DLD1 (cell line): ENCODE results near the gene TSPAN9.
"Not testable (repeated sequence)": the region's sequence is repeated elsewhere in the genome, so short reads cannot be mapped to it uniquely, and the experiment has no call there.

Source experiments
- in situ Hi-C: cut with HindIII; loops from 2 replicates; pipeline ENCODE4 v1.10.0; 2017; ENCODE audit warnings: low sequenced_read_pairs

Gene TSPAN9

DNA sequence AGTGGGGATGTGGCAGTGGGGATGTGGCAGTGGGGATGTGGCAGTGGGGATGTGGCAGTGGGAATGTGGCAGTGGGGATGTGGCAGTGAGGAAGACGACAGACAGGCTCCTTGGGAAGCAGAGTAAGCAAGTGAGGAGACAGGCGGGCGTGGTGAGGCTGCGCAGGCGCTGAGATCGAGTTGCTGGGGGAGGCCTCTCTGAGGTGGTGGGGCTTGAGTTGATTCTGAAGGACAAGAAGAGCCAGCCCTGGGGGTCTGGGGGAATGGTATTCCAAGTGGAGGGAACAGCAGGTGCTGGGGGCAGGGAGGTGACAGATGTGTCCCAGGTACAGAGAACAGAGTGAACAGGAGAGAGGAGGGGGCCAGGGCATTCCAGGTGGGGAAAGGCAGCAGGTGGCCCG lies 33.8 kb upstream of the TSPAN9 start:
- in situ Hi-C loops = no loop called here

DNA sequence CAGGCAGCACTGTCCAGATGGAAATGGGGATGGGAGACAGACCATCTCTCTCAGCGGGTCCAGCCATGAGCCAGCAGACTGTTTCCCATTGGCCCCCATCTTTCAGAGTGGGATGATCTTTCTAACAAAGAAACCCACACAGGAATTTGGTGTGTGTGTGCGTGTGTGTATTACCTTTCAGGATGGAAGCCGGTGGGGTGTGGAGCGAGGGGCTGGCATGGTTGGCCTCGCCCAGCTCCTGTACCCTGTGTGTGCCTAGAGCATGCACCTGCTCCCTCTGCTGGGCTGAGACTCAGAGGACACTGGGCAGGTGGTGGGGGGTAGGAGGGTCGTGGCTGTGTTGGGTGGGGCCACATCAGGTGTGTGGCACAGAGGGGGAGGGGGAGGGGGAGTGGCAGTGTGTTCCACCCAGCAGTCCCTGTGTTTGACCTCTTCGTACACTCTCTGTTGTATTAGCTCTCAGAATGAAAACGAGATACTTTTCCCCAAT lies 33.0 kb upstream of the TSPAN9 start:
- in situ Hi-C loops = no loop called here

DNA sequence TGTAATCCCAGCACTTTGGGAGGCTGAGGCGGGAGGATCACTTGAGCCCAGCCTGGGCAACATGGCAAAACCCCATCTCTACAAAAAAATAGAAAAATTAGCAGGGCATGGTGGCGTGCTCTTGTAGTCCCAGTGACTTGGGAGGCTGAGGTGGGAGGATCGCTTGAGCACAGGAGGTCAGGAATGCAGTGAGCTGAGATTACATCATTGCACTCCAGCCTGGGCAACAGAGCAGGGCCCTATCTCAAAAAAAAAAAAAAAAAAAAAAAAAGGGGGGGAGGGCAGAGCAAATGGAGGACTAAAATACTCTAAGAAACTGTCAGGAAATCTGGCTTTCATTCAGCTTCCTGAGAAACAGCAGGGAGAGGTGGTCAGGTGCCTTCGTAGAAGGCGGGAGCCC lies 31.7 kb upstream of the TSPAN9 start:
- in situ Hi-C loops = no loop called here

DNA sequence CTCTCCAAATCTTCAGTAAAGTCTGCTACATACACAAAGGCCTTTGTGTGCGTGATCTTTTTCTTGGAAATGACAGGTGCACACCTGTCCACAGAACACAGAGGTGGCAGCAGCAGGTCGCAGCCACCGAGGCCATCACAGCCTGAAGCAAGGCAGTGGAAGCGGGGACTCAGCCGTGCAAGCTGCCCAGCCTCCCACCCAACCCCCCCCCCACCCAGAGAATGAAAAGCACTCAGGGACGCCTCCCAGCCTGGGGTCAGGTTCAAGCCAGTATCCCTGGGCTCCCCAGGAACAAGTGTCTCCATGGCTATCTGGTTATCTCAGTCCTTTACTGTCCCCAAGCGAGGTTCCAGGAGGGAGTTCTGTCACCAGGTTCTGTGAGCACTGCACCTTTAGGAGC lies 31.2 kb upstream of the TSPAN9 start:
- in situ Hi-C loops = no loop called here

DNA sequence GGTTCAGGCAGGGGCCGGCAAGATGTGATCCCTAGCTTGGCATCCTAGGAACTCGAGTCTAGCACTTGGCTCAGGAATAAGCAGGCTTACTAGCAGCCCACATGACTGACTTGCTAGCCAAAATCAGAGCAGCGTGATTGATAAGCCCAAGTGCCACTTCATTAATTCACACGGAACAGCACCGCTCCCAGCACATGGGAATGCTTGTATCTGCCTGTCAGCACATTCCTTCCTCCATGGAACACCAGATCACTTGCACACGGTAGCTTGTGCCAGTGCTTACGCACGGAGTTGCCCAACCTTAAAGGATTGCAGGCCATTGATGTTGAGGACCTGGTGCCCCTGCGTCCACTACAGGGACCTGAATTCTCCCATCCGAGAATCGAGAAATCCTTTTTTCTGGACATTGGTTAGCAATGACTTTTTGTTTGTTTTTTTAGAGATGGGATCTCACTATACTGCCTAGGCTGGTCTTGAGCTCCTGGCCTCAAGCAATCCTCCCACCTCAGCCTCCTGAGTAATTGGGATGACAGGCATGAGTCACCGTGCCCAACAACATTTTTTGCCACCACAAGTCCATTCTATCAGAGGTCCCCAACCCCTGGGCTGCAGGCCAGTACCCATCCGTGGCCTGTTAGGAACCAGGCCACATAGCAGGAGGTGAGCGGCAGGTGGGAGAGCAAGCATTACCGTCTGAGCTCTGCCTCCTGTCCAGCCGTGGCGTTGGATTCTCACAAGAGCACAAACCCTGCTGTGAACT lies 30.6 kb upstream of the TSPAN9 start:
- in situ Hi-C loops = no loop called here

DNA sequence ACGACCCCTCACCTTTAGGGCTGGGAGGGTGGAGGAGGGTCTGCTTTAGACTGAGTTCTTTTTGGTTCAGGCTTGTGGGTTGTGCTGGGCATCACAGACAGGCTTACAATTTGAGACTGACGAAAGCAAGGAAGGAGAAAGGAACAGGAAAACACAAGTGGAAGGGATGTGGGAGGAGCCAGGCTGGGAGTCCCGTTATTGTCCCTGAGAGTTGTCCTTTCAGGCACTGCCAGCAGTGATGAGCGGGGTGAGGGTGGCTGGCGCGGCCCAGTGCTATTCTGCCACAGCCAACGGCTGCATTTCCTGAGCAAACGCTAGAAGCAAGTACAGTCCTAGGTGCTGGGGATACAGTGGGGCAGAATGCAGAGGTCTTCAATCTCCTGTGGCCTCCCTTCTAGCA lies 29.2 kb upstream of the TSPAN9 start:
- in situ Hi-C loops = no loop called here

DNA sequence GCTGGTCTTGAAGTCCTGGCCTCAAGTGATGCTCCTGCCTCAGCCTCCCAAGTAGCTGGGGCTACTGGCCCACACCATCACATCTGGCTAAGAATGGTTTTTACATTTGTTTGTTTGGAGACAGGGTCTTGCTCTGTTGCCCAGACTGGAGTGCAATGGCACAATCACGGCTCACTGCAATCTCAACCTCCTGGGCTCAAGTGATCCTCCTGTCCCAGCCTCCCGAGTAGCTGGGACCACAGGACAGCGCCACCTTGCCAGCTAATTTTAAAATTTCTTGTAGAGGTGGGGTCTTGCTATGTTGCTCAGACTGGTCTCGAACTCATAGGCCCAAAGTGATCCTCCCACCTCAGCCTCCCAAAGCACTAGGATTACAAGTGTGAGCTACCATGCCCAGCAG lies 28.6 kb upstream of the TSPAN9 start:
- in situ Hi-C loops = no loop called here

DNA sequence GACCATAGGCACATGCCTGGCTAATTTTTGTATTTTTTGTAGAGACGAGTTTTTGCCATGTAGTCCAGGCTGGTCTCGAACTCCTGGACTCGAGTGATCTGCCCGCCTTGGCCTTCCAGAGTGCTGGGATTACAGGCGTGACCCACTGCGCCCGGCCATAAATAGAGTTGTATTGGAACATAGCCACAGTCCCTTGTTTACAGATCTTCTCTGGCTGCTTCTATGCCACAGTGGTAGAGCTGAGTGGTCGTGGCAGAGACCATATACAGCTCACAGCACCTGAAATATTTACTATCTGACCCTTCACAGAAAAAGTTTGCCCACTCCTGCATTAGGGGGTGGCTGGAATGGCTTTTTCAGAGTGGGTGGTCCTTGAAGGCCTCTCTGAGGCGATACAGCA lies 28.0 kb upstream of the TSPAN9 start:
- in situ Hi-C loops = no loop called here

DNA sequence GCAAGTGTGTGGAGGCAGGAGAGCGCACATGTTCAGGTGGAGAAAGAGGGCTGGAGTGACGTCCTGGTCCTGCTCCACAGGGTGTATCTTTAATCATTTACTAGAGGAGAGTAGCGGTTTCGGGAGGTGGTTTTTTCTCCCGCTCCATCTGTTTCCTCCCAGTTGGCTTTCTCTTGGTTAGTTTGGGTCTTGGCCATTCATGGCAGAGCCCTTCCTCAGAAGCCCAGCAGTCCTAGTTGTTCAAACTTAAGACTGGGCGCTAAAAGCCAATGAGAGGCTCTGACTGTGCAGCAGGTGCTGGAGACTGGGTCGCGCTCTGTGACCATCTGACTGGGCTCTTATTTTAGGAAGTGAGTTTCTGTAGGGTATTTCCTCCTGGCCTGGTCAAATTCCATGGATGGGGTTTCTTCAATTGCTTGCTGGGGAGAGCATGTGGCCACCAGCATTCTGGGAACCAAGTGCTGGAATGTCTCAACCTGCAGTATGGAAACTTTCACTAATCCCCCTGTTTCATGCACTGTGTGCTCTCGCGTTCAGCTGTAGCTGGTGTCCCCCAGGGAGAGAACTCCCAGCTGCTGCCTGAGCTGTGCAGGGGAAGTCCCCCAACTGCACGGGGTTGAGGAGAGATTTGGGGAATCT lies 27.4 kb upstream of the TSPAN9 start:
- in situ Hi-C loops = no loop called here

DNA sequence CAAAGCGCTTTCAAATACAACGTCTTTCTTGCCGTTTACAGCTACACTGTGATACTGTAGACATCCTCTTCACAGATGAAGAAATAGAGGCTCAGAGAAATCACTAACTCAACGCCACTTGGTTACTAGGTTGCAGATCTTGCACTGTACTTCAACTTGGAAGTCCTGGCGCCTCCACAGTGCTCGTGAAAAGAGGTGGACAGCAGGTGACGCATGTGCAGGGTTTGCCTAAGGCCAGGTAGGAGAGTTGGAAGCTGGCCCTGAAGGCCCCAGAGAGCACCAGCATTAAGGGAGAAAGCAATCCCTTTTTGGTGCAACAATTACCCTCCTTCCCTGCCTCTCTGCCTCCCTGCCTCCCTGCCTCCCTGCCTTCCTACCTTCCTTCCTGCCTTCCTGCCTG lies 22.8 kb upstream of the TSPAN9 start:
- in situ Hi-C loops = no loop called here

DNA sequence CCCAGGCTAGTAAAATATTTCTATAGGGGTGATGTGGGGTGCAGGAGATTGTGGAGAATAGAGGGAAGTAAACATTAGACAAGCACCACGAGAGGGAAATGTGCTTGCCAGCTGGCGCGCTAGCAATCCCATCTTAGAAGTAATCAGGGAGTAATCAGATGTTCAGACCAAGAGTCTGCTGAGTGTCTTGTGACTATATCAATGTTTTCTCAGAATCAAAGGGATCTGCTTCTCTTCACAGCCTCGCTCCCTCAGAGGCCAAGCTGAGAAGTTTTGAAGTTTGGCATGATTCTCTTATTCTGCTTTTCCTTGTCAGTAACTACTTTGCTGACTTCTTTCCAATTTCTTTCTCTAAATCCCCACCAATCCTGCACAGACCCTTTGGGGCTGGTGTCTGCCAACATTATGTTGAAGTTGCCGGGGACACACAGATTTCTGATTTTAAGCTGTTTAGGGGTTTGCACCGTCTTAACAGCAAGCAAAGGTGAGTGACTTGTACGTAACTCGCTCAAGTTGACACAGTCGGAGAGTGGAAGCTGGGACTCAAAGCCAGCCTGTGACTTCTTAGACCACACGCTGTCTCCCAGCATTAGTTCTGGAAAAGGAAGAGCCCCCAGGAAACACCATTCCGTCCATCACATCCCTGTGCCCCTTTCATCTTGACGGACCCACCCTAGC lies 22.0 kb upstream of the TSPAN9 start:
- in situ Hi-C loops = no loop called here

DNA sequence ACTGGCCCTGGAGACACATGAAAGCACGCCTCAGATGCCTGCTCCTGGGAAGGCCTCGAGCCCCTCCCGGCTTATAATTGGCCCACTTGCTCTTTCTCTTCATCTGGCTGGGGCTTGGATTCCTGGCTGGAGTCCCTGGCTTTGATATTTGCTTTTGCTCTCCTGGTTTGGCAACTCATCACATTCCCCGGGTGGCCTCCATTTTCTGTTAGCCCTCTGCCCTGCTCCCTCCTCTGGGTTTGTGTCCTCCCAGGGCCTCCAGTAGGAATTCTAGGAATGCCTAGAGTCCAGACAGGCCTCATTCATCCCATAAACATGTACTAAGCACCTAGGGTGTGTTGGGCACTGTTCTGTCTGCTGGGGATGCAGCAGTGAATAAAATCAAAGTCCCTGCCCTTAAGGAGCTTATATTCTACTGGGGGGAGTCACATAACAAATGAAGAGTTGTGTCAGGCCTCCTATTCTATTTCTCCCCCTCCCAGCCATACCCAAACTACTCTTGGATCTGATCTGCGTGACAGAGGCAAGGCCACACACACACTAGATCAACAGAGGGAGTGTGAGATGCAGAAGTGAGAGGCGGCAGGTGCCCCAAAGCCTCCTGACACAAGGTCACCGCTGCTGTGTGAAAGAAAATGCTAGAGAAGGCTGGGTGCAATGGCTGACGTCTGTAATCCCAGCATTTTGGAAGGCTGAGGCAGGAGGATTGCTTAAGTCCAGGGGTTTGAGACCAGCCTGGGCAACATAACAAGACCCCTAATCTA lies 21.3 kb upstream of the TSPAN9 start:
- in situ Hi-C loops = no loop called here

DNA sequence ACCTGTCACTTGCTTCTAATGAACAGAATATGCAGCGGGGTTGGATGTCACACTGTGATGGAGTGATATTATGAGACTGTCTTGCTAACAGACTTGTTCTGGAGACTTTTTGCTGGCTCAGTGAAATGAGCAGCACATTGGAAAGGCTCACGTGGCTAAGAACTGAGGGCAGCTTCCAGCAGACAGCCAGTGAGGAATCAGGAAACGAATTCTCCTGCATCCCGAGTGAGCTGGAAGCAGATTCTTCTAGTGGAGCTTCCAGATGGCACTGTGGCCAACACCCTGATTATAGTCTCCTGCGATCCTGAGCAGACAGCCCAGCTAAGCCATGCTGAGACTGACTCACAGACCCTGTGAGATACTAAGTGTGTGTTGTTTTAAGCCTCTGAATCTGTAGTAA lies 16.1 kb upstream of the TSPAN9 start:
- in situ Hi-C loops = no loop called here

DNA sequence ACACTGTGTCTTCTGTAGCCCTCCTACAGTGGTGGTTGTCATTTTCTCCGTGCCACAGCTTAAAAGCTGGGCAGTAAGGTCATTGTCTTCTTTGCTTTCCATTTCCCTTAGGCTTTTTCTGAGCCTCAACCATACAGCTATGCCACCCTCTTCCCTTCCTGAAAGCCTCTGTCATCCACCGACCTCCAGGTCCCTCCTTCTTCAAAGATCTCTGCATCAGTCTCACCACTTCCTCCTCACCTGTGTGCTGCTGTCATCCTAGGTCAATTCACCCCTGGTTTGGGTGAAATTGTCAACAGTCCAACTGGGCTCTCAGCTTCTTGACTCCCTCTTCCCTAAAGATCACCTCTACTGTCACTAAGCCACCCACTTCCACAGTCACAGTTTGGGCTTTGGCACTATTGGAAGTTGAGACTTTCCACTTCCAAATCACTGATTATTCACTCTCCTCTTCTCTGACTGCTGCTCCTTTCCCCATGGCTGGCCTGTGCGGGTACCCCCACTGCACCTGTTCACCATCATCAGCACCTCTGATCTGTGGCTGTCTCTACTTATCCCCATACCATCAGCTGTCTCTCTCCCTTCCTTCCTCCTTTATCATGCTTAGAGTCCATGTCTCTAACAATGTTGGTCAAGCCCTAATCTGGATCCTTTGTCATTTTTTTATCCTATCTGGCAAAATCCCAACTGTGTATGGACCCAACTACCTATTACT lies 15.5 kb upstream of the TSPAN9 start:
- in situ Hi-C loops = no loop called here

DNA sequence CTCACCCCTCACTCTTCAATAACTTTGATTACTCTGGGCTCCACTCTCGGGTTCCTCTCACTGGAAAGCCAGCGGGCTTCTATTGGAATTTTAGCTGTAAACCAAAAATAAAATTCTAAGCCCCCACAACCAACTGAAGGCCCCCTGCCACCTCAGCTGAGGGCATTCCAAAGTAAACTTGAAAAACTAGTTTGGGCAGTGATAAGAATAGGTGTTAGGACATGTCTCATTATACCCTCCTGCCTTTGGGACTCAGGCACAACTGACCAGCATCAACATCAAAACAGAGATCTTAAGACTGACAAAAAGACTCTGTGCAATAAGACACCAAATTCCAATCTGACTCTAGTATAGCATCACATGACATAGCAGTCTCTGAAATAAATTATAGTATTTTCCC lies 11.9 kb upstream of the TSPAN9 start:
- in situ Hi-C loops = no loop called here

DNA sequence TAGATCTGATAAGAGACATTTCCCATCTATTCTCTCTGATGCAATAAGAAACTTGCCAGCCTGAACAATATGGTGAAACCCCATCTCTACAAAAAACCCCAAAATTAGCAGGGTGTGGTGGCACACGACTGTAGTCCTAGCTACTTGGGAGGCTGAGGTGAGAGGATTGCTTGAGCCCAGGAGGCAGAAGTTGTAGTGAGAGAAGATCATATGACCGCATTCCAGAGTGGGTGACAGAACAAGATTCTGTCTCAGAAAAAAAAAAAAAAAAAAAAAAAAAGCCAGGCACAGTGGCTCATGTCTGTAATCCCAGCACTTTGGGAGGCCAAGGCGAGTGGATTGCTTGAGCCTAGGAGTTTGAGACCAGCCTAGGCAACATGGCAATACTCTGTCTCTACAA lies 11.3 kb upstream of the TSPAN9 start:
- in situ Hi-C loops = not testable (repeated sequence)

DNA sequence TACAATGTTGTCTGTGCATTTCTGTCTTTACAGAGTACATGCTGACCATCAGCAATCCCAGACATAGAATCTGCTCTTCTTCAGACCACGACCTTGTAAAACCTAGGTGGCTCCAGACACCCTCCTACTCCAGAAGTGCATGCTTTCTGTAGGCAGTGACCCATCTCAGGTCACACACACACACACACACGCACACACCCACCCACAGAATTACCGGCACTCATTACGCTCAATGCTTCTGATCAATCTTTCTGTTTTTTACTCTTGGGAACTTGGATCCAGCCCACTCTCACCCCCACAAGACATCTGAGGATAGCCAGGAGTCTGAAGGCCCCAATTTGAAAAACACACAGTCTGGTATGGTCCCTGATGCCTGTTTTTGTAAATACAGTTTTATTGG lies 7.5 kb upstream of the TSPAN9 start:
- in situ Hi-C loops = no loop called here

DNA sequence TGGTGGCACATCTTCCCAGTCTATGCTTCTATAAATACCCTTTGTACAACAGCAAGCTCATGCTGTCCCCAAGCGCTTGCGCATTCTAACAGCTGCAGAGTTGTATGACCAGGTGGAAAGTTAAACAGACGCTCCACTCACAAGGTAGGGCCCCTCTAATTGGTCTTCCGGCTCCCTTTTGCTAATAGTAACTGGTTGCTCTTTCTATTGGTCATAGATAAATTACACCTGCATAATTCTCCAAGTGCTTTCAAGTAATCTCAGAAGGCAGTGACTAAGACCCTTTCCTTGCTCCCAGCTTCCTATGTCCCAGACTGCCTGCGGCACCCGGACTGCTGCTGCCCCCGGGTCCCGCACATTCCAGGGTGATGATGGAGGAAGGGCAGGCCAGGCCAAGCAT lies 6.1 kb upstream of the TSPAN9 start:
- in situ Hi-C loops = no loop called here

DNA sequence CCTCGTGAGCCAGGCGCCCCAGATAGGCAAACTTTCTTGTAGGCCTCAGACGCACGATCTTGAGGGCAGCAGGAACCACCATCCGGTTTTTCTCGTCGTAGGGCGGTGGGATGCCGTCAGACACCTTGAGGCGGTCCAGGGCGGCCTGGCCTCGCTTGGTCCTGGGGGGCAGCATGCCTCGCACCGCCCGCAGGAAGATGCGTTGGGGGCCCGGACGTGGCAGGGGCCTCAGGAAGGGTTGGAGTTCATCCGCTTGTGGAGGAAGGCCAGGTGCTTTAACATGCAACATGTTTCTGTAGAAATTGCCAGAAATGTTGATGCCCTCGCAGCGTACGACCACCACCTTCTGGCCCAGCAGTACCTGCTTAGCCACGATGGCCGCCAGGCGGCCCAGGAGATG lies 5.5 kb upstream of the TSPAN9 start:
- in situ Hi-C loops = no loop called here

DNA sequence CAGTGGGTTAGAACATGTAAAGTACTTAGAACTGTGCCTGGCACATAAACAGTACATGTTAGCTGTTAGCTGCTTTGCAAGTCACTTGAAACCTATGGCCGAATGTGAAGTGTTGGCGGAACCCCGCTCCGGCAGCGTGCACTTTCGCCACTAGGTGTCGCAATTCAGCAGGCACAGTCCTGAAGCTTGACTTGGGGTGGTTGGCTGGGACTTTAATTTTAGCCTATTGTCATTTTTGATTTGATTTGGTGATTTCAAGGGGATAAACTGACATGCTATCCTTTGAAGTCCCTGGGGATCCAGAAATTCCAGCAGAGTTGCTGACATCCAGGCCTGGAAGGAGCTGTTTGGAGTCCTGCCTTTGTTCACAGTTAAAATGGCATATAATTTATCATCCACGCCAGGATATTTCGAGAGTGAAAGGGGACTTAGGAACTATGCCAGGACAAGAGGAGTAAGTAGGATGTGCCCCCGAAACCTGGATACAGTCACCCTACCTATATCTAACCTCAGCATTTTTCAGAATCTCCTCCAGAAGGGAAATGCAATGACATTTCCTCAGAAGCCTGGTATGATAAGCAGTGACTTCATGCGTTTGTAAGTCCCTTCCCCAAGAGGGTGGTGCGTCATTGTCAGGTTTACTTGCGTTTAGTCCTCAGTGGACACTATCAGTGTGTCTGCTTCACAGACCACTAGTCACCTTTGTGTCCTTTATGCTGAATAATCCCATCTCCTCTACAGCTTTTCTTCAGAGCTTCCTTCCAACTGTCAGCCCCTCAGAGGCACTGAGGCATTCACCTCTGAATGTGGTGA lies 3.5 kb upstream of the TSPAN9 start:
- in situ Hi-C loops = no loop called here
